ENCODE measurements around the gene PEAR1. TPM values are rescaled to one million over a fixed set of nuclear protein-coding genes. Genes with fewer than 3 reads are reported as not detected.

The PEAR1 gene
- total RNA-seq, 1 experiment from 2014 or later: 9.8 TPM

GRCh38 chr1:156875341-156875615, 18.2 kb upstream of the PEAR1 start:
- Histone ChIP-seq H3K4me1 (replicated peaks; ENCODE audit: insufficient read depth) (peaks cover 11% of the 10 kb centered on the region), H4K20me1 (ENCODE audit: insufficient read depth) (no peaks in the 10 kb centered on the region), H3K27ac (no peak overlapping the region), H3K9me3 (ENCODE audit: insufficient read depth, low read depth) (no peaks in the 10 kb centered on the region), H3K4me3 (no peak overlapping the region), H2AFZ (no peak overlapping the region), H3K36me3 (ENCODE audit: low read depth) (no peaks in the 10 kb centered on the region), H3K4me2 (no peak overlapping the region), H3F3A (ENCODE audit: insufficient read depth, low read depth) (peaks cover 13% of the 10 kb centered on the region), H3K79me2 (ENCODE audit: low read depth) (no peaks in the 10 kb centered on the region), H3K9me2 (ENCODE audit: insufficient read depth) (no peaks in the 10 kb centered on the region), H3K27me3 (ENCODE audit: insufficient read depth, low read depth) (peaks cover 31% of the 10 kb centered on the region)
- TF ChIP-seq EZH2 (IDR thresholded peaks at IDR 0.05; ENCODE audit: low read depth): no peak
- TF ChIP-seq, protein P1, sequence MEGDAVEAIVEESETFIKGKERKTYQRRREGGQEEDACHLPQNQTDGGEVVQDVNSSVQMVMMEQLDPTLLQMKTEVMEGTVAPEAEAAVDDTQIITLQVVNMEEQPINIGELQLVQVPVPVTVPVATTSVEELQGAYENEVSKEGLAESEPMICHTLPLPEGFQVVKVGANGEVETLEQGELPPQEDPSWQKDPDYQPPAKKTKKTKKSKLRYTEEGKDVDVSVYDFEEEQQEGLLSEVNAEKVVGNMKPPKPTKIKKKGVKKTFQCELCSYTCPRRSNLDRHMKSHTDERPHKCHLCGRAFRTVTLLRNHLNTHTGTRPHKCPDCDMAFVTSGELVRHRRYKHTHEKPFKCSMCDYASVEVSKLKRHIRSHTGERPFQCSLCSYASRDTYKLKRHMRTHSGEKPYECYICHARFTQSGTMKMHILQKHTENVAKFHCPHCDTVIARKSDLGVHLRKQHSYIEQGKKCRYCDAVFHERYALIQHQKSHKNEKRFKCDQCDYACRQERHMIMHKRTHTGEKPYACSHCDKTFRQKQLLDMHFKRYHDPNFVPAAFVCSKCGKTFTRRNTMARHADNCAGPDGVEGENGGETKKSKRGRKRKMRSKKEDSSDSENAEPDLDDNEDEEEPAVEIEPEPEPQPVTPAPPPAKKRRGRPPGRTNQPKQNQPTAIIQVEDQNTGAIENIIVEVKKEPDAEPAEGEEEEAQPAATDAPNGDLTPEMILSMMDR (conservative IDR thresholded peaks at IDR 0.05): no peak
- DNase-seq: no peak
- no TSS peak for BruUV-seq (replicated peaks)
- ChIA-PET CTCF (interaction anchor here (0.6 kb wide), 1 partner anchor 29 kb away, joined by 4 read pairs; no protein-coding TSS in a partner anchor), POLR2A (ENCODE audit: unreplicated experiment) (no interaction called here)
- intact Hi-C loops (cut with micrococcal nuclease; ENCODE audit: unreplicated experiment): no loop called here

GRCh38 chr1:156876281-156876680, 17.2 kb upstream of the PEAR1 start:
- peaks cover 3% of the 10 kb centered on the region; the same call in 1 of the 2 replicates for H3F3A ChIP-seq (ENCODE audit: insufficient read depth, low read depth)
- H3K4me3 ChIP-seq: no peak overlapping the region
- TF ChIP-seq, protein P1 (conservative IDR thresholded peaks at IDR 0.05): no peak
- TF ChIP-seq EZH2 (IDR thresholded peaks at IDR 0.05; ENCODE audit: low read depth): no peak
- intact Hi-C loops (cut with micrococcal nuclease; ENCODE audit: unreplicated experiment): no loop called here
- H3K4me1 ChIP-seq (replicated peaks; ENCODE audit: insufficient read depth): peaks cover 3% of the 10 kb centered on the region; the same call in 1 of the 2 replicates
- H3K79me2 ChIP-seq (ENCODE audit: low read depth): no peaks in the 10 kb centered on the region
- no peak overlapping the region for H2AFZ ChIP-seq
- H3K9me2 ChIP-seq (ENCODE audit: insufficient read depth): no peaks in the 10 kb centered on the region
- H3K4me2 ChIP-seq: no peak overlapping the region
- no peak for DNase-seq
- H3K36me3 ChIP-seq (ENCODE audit: low read depth): no peaks in the 10 kb centered on the region
- H3K27me3 ChIP-seq (ENCODE audit: insufficient read depth, low read depth): peaks cover 39% of the 10 kb centered on the region
- ChIA-PET POLR2A (ENCODE audit: unreplicated experiment) (no interaction called here), CTCF (no interaction called here)
- BruUV-seq (replicated peaks): no TSS peak
- no peaks in the 10 kb centered on the region for H3K9me3 ChIP-seq (ENCODE audit: insufficient read depth, low read depth)
- H3K27ac ChIP-seq: no peak overlapping the region
- H4K20me1 ChIP-seq (ENCODE audit: insufficient read depth): no peaks in the 10 kb centered on the region

- Histone ChIP-seq H3K27ac (no peak overlapping the region), H2AFZ (no peak overlapping the region), H4K20me1 (ENCODE audit: insufficient read depth) (no peaks in the 10 kb centered on the region), H3K4me1 (replicated peaks; ENCODE audit: insufficient read depth) (no peaks in the 10 kb centered on the region), H3K4me3 (no peak overlapping the region), H3F3A (ENCODE audit: insufficient read depth, low read depth) (no peaks in the 10 kb centered on the region), H3K79me2 (ENCODE audit: low read depth) (no peaks in the 10 kb centered on the region), H3K4me2 (no peak overlapping the region), H3K9me2 (ENCODE audit: insufficient read depth) (no peaks in the 10 kb centered on the region), H3K36me3 (ENCODE audit: low read depth) (no peaks in the 10 kb centered on the region), H3K9me3 (ENCODE audit: insufficient read depth, low read depth) (no peaks in the 10 kb centered on the region), H3K27me3 (ENCODE audit: insufficient read depth, low read depth) (peaks cover 39% of the 10 kb centered on the region)
- no peak for DNase-seq
- CTCF ChIA-PET: no interaction called here
- POLR2A ChIA-PET (ENCODE audit: unreplicated experiment): interaction anchor here (0.6 kb wide), 1 partner anchor 90 kb away, joined by 9 read pairs; no protein-coding TSS in a partner anchor
- BruUV-seq (replicated peaks): no TSS peak
- intact Hi-C loops (cut with micrococcal nuclease; ENCODE audit: unreplicated experiment): no loop called here
- TF ChIP-seq, protein P1 (conservative IDR thresholded peaks at IDR 0.05): no peak
- TF ChIP-seq EZH2 (IDR thresholded peaks at IDR 0.05; ENCODE audit: low read depth): no peak
These were observed 15.9 kb upstream of the PEAR1 start for GRCh38 chr1:156877433-156878170.
